Right cardiac atrium (tissue), 5 donors: Measurements from ENCODE around the gene FRMD8. TPM values are rescaled to one million over a fixed set of nuclear protein-coding genes. Genes with fewer than 3 reads are reported as not detected.

Source experiments
- ATAC-seq, 2 donors: fragments of 200-7000 bp; cut with Tn5 transposase; one replicate each; pipeline versions ENCODE4 v1.8.0 to v1.9.1; 2020; ENCODE audit warnings: moderate library complexity in 2 of 2, mild to moderate bottlenecking in 1 of 2
- DNase-seq, 3 donors: peaks; one replicate each; pipeline ENCODE4 v3.0.0-alpha.2; 2020
- H3K27ac ChIP-seq: one replicate; pipeline ENCODE4 v1.5.1; 2013; ENCODE audit warnings: mild to moderate bottlenecking, low read length, control low read depth, moderate library complexity
- H3K27me3 ChIP-seq: one replicate; pipeline ENCODE4 v1.6.1; 2013; ENCODE audit not compliant: control insufficient read depth, insufficient read depth
- H3K4me1 ChIP-seq: one replicate; pipeline ENCODE4 v1.6.1; 2013; ENCODE audit warnings: low read length; ENCODE audit not compliant: control insufficient read depth, insufficient read depth
- H3K4me3 ChIP-seq: one replicate; pipeline ENCODE4 v1.5.1; 2013; ENCODE audit warnings: low read length, control low read depth
- H3K9me3 ChIP-seq: one replicate; pipeline ENCODE4 v1.6.1; 2013; ENCODE audit warnings: low read length; ENCODE audit not compliant: control insufficient read depth
- WGBS: extraction: QIAGEN DNeasy Blood & Tissue Kit; methylation state at CpG from one replicate; pipeline ENCODE4 v1.1.7; 2013; 5-methylcytosine and 5-hydroxymethylcytosine counted together
- intact Hi-C, 4 donors: fragments of 100-400 bp; cut with DNase I; formaldehyde crosslinking; loops; one replicate each; pipeline versions ENCODE4 v1.11.0 to v1.14.0; 2022 to 2023
- polyA plus RNA-seq: library from polyadenylated mRNA; stranded (reverse); fragments of 200-250 nt; gene quantifications from one replicate; pipeline ENCODE4 v1.2.3, GENCODE V29; 2013
- total RNA-seq, 4 donors: library from RNA; stranded (reverse); fragmentation: NEBNext Ultra II Directional; extraction: Animal tissue kit (Norgen Biotek cat#: 25700); gene quantifications; one replicate each; pipeline ENCODE4 v1.2.1, GENCODE V29; 2021
- donor health status: healthy with polysubstance abuse.
- donor health status: DM: no; HTN: yes; CAD: no.
- donor health status: DM: no; HTN: no; CAD: no.
- donor health status: DM: no; HTN: yes; CAD: no; lungs with severe emphysema.
- donor health status: DM: yes; HTN: yes; CAD: no.

Gene FRMD8
- total and polyA plus RNA-seq, 5 donors, result 9.3 to 16.1 (median 12.7) TPM

DNA sequence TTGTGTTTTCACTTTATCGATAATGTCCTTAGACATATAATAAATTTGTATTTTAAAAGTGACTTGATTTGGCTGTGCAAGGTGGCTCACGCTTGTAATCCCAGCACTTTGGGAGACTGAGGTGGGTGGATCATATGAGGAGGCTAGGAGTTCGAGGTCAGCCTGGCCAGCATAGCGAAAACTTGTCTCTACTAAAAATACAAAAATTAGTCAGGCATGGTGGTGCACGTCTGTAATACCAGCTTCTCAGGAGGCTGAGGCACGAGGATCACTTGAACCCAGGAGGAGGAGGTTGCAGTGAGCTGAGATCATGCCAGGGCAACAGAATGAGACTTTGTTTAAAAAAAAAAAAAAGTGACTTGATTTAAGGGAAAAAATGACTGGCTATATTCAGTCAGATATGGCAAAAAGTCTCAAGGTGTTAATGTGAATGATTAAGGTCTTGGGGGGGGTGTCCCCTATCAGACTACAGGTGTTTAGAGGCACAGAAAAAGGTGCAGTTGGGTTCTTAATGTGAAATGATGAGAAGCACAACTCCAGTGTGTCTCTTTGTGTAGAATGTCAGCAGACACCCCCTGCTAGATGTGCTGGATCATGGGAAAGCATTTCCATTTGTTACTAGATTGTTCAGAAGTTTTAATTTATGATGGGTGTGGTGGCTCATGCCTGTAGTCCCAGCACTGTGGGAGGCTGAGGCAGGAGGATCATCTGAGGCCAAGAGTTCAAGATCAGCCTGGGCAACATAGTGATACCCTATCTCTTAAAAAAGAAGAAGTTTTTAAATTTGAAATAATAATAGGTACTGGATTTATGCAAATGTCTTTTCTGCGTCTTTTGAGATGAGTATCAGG is 53.1 kb downstream of the FRMD8 start:
- DNase-seq, result no peak
- no peak for ATAC-seq
- Histone ChIP-seq H3K4me3 (no peak overlapping the region), H3K27me3 (no peaks in the 10 kb centered on the region), H3K27ac (no peak overlapping the region), H3K4me1 (peaks cover 19% of the 10 kb centered on the region), H3K9me3 (no peaks in the 10 kb centered on the region)
- WGBS, result 74% methylated on average over 7 of the region's 7 CpGs
- intact Hi-C loops, result no loop called here

GRCh38 chr11:65440831-65441499 is 54.5 kb downstream of the FRMD8 start:
- 57% methylated on average over 8 of the region's 8 CpGs for WGBS
- H3K27me3 ChIP-seq, result no peaks in the 10 kb centered on the region
- ATAC-seq (no peak), DNase-seq (no peak)
- H3K9me3 ChIP-seq, result no peaks in the 10 kb centered on the region
- peaks cover 12% of the 10 kb centered on the region for H3K4me1 ChIP-seq
- intact Hi-C loops, result no loop called here
- H3K4me3 ChIP-seq, result no peak overlapping the region
- H3K27ac ChIP-seq, result peak overlapping the region; percentile 43

- Histone ChIP-seq H3K27ac (no peak overlapping the region), H3K4me3 (no peak overlapping the region), H3K4me1 (peaks cover 4% of the 10 kb centered on the region), H3K9me3 (no peaks in the 10 kb centered on the region), H3K27me3 (no peaks in the 10 kb centered on the region)
- ATAC-seq (no peak), DNase-seq (no peak)
- intact Hi-C loops, result no loop called here
- WGBS, result 47% methylated on average over 9 of the region's 9 CpGs
These were observed 56.5 kb downstream of the FRMD8 start for GRCh38 chr11:65442842-65443331.

DNA sequence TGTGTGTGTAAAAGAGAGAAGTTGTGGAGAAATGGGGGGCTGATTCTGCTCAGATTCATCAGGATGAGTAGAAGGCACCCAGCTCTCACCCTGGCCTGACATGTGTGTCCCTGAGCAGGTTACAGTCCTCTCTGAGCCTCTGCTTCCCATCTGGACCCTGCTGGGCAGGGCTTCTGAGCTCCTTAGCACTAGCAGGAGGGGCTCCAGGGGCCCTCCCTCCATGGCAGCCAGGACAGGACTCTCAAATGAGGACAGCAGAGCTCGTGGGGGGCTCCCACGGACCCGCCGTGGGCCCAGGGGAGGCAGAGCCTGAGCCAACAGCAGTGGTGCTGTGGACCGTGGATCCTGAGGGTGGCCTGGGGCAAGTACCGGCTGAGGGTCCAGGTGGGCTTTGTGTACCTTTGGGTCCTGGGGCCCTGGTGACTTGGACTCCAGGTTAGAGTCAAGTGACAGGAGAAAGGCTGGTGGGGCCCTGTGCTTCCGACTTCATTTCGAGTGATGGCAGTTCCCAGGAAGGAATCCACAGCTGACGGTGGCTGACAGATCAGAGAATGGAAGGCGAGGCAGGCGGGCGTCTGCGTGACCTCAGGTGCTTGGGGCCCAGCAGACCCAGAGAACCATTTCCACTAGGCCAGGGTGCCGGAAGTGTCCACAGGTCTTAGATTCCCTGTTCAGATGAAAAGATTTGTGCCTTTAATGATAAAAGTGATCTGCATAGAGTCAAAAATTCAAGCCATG is 58.0 kb downstream of the FRMD8 start:
- H3K27ac ChIP-seq, result peak overlapping the region; percentile 25
- H3K27me3 ChIP-seq, result no peaks in the 10 kb centered on the region
- intact Hi-C loops, result no loop called here
- H3K4me1 ChIP-seq, result peaks cover 4% of the 10 kb centered on the region
- WGBS, result 84% methylated on average over 14 of the region's 14 CpGs
- DNase-seq (peak in 2 of 3 donors; percentile 64 to 67), ATAC-seq (peak in 1 of 2 donors; percentile 0)
- H3K9me3 ChIP-seq, result no peaks in the 10 kb centered on the region
- H3K4me3 ChIP-seq, result no peak overlapping the region

- Histone ChIP-seq H3K4me3 (no peak overlapping the region), H3K4me1 (peaks cover 4% of the 10 kb centered on the region), H3K27ac (peak overlapping the region; percentile 22), H3K9me3 (no peaks in the 10 kb centered on the region), H3K27me3 (no peaks in the 10 kb centered on the region)
- no peak for ATAC-seq
- peak in 1 of 3 donors; percentile 26 for DNase-seq
- intact Hi-C loops, result no loop called here
- 84% methylated on average over 15 of the region's 15 CpGs for WGBS
These were observed 58.7 kb downstream of the FRMD8 start for GRCh38 chr11:65445101-65445603.

DNA sequence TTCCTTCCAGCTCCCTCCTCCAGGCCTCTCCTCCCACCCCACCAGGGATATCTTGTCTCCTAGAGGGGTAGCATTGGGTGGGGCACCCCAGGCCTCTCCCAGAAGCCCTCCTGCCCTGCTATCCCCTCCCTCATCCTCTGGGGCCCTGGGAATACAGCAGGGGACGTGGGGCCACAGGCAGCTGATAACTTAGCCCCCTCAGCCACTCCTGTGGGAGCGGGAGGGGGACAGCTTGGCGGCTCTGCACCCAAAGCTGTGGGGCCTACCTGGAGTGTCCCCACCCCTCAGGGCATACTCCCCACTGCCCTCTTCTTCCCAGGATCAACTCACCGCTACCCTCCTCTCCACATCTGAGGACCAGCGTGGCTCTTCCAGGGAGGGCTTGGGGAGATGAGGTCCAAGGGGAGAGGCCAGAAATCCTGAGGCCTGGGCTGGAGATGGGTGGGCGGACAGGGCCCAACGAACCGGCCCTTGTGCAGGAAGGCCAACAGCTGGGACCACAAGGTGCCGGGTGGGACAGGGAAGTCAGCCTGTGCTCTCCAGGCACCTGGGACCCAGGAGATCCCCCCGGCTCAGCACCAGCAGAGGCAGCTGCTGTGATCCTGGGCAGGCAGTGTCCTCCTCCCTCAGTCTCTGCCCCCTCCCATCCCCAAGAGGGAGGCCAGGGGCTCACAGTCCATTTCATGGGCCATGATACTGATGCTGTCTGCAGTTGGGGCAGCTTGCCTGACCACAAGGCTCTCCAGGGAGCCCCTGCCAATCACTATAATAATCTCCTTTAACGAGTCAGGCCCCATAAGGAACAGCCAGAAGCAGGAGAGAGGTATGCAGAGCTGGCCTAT is 59.4 kb downstream of the FRMD8 start:
- no peaks in the 10 kb centered on the region for H3K9me3 ChIP-seq
- WGBS, result 73% methylated on average over 11 of the region's 11 CpGs
- peak; percentile 7 to 20 for ATAC-seq
- intact Hi-C loops, result no loop called here
- H3K4me3 ChIP-seq, result no peak overlapping the region
- peaks cover 4% of the 10 kb centered on the region for H3K4me1 ChIP-seq
- H3K27me3 ChIP-seq, result no peaks in the 10 kb centered on the region
- DNase-seq, result peak in 2 of 3 donors; percentile 67 to 76
- peak overlapping the region; percentile 1 for H3K27ac ChIP-seq

DNA sequence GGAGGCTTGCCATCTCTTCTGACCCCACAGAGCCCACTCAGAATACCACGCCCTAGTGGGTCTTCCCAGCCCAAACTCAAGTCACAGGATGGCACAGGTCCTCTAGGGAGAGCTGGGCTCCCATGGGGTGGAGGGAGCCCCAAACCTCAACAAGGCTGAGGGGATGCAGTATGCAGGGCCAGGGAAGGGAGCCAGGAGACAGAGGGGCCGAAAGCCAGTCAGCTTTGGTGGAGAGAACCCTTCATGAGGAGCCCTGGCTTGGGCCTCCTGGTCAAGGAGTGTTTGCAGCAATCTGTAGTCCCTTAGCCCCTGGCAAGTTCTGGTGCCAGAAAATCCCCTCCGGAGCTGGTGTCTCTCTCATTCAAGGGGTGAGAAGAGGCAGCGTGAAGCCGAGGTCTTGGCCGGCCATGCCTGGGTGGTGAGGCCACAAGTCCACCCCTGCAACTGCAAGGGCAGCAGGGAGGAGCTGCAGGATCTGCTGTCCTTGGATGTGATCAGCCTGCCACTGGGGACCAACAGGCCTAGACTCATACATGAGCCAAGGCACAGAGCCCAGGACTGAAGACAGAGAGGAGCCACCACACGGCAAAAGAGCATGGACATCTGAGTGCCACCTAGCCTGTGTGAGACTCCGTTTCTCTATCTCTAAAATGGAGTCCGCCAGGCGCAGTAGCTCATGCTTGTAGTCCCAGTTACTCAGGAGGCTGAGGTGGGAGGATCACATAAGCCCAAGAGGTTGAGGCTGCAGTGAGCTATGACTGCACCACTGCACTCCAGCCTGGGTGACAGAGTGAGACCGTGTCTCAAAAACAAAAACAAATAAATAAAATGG is 60.2 kb downstream of the FRMD8 start:
- Histone ChIP-seq H3K9me3 (no peaks in the 10 kb centered on the region), H3K27ac (peak overlapping the region; percentile 74), H3K4me3 (no peak overlapping the region), H3K27me3 (no peaks in the 10 kb centered on the region), H3K4me1 (peaks cover 4% of the 10 kb centered on the region)
- DNase-seq, result peak; percentile 69 to 85 (median 76)
- peak; percentile 12 to 30 for ATAC-seq
- intact Hi-C loops, result no loop called here
- 72% methylated on average over 11 of the region's 11 CpGs for WGBS

DNA sequence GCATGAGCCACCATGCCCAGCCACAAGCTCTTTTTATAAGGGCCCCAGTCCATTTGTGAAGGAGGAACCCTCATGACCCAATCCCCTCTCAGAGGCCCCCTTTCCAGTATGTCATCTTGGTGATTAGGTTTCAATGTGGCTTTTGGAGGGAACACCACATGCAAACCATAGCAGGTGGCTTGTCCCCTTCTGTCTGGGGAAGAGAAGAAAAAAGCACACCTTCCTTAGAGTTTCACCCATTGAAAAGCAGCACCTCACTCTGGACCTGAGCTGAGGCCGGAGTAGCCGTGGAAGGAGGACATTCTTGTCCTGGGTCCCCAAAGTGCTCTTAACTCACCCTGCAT is 61.6 kb downstream of the FRMD8 start:
- WGBS, result 93% methylated on average over 2 of the region's 2 CpGs

GRCh38 chr11:65448418-65449105 is 62.1 kb downstream of the FRMD8 start:
- 75% methylated on average over 3 of the region's 3 CpGs for whole genome bisulfite sequencing
- H3K27me3 ChIP-seq, result no peaks in the 10 kb centered on the region
- ATAC-seq, result peak; percentile 3 to 20
- intact Hi-C loops, result no loop called here
- H3K4me1 ChIP-seq, result no peaks in the 10 kb centered on the region
- DNase-seq, result peak in 1 of 3 donors; percentile 60
- H3K27ac ChIP-seq, result peak overlapping the region; percentile 74
- H3K9me3 ChIP-seq, result no peaks in the 10 kb centered on the region
- no peak overlapping the region for H3K4me3 ChIP-seq

More for the DNA sequence above, 61.6 kb downstream of the FRMD8 start:
- DNase-seq (no peak), ATAC-seq (peak in 1 of 2 donors; percentile 2)
- peak overlapping the region; percentile 74 for H3K27ac ChIP-seq
- H3K27me3 ChIP-seq, result no peaks in the 10 kb centered on the region
- intact Hi-C loops, result no loop called here
- H3K4me1 ChIP-seq, result no peaks in the 10 kb centered on the region
- no peaks in the 10 kb centered on the region for H3K9me3 ChIP-seq
- no peak overlapping the region for H3K4me3 ChIP-seq
